Gastrocnemius medialis (tissue), 4 donors: ENCODE data around the gene NAALAD2. TPM values are rescaled to one million over a fixed set of nuclear protein-coding genes. Genes with fewer than 3 reads are reported as not detected.

Experiments
- ATAC-seq, 2 donors: fragments of 150-250 bp; one replicate each; pipeline ENCODE4 v1.9.1; 2016
- DNase-seq, 2 donors: peaks; one replicate each; pipeline ENCODE4 v3.0.0-alpha.2; 2019
- H3K27ac ChIP-seq, 4 donors: fragments of 200-600 bp; sonication (generic); 1 replicate in 1 of 4; 2 replicates in 3 of 4; pipeline ENCODE4 v1.5.1; 2016 to 2018; ENCODE audit warnings: mild to moderate bottlenecking in 2 of 4, moderate library complexity in 1 of 4
- H3K27me3 ChIP-seq, 3 donors: fragments of 200-600 bp; sonication (generic) in 2 of 3; 1 replicate in 1 of 3; 2 replicates in 2 of 3; pipeline versions ENCODE4 v1.5.1 to v1.6.0; 2016 to 2019; ENCODE audit warnings: mild to moderate bottlenecking in 1 of 3, moderate library complexity in 1 of 3
- H3K36me3 ChIP-seq, 2 donors: fragments of 200-600 bp; sonication (generic) in 1 of 2; one replicate each; pipeline ENCODE4 v1.5.1; 2017 to 2018
- H3K4me1 ChIP-seq, 2 donors: fragments of 200-600 bp; sonication (generic) in 1 of 2; one replicate each; pipeline ENCODE4 v1.5.1; 2016 to 2017; ENCODE audit warnings: mild to moderate bottlenecking in 2 of 2
- H3K4me3 ChIP-seq, 4 donors: fragments of 200-600 bp; sonication (generic) in 3 of 4; 1 replicate in 1 of 4; 2 replicates in 3 of 4; pipeline ENCODE4 v1.5.1; 2016 to 2019; ENCODE audit warnings: mild to moderate bottlenecking in 2 of 4
- H3K9me3 ChIP-seq, 3 donors: fragments of 200-600 bp; sonication (generic) in 2 of 3; 1 replicate in 1 of 3; 2 replicates in 2 of 3; pipeline ENCODE4 v1.5.1; 2016 to 2019
- POLR2A ChIP-seq, 2 donors: fragments of 450-650 bp; IDR thresholded peaks; one replicate each; pipeline ENCODE4 v1.6.1; 2017; ENCODE audit warnings: antibody characterized with exemption in 2 of 2, mild to moderate bottlenecking in 2 of 2, moderate library complexity in 2 of 2
- in situ Hi-C, 4 donors: fragments of 200-750 bp; cut with MboI; loops; one replicate each; pipeline versions ENCODE4 v1.15.0 to v1.8.0; 2017; ENCODE audit warnings: low sequenced_read_pairs in 4 of 4
- intact Hi-C: fragments of 100-400 bp; cut with DNase I; formaldehyde crosslinking; loops from one replicate; pipeline ENCODE4 v1.15.1; 2023; ENCODE audit warnings: low total_unique reads
- total RNA-seq, 4 donors: library from RNA; depleted of rRNA; stranded (reverse); fragments of >200 nt; gene quantifications; one replicate each; pipeline versions ENCODE4 v1.1.0 to v1.2.3, GENCODE V29; 2016
- TF ChIP-seq, protein P1 (sequence below), 5 experiments: fragments of 450-650 bp in 3 of 5; fragments of 200-600 bp in 2 of 5; sonication (generic) in 2 of 5; IDR thresholded peaks in 4 of 5; conservative IDR thresholded peaks in 1 of 5; 1 replicate in 4 of 5; 2 replicates in 1 of 5; pipeline ENCODE4 v1.5.1; 2016 to 2019; ENCODE audit warnings: antibody characterized with exemption in 5 of 5, mild to moderate bottlenecking in 3 of 5, moderate library complexity in 3 of 5

The NAALAD2 gene
- total RNA-seq, 4 donors from 2014 or later, result 0.09 to 0.20 TPM; not detected in 2

DNA sequence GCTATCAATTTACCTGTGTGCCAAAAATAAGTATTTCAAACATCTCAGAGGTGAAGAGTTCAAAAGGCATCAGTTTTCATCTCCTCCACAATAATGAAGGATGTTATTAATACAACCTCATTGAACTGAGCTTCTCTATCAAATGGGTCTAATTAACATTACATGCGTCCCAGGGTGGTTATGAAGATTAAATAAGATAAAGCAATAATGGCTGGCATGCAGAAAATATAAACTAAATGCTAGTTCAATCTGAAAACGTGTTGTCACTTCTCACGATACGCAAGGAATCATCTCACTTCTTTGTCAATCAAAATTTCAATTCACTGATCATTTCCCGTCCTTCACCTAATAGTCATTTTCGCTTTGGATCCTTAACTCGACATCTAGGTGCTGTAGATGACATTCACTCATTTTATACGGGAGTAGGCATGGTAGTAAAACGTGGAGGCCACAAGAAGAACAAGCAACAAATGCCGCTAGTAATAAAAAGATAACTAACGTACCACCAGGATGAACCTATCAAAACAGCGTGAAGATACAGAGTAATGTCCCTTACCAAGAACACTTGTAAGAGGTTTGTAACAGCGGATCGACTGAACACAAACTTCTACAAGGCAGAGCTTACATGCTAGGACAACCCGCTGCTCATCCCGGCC, 87.5 kb downstream of the NAALAD2 start:
- in situ Hi-C loops, result no loop called here
- TF ChIP-seq, protein P1, sequence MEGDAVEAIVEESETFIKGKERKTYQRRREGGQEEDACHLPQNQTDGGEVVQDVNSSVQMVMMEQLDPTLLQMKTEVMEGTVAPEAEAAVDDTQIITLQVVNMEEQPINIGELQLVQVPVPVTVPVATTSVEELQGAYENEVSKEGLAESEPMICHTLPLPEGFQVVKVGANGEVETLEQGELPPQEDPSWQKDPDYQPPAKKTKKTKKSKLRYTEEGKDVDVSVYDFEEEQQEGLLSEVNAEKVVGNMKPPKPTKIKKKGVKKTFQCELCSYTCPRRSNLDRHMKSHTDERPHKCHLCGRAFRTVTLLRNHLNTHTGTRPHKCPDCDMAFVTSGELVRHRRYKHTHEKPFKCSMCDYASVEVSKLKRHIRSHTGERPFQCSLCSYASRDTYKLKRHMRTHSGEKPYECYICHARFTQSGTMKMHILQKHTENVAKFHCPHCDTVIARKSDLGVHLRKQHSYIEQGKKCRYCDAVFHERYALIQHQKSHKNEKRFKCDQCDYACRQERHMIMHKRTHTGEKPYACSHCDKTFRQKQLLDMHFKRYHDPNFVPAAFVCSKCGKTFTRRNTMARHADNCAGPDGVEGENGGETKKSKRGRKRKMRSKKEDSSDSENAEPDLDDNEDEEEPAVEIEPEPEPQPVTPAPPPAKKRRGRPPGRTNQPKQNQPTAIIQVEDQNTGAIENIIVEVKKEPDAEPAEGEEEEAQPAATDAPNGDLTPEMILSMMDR (IDR thresholded peaks at IDR 0.05 in 4 of 5, conservative IDR thresholded peaks at IDR 0.05 in 1 of 5), result no peak
- TF ChIP-seq POLR2A (IDR thresholded peaks at IDR 0.05), result no peak
- peak overlapping the region; percentile 72 to 94 (median 84) for H3K4me3 ChIP-seq
- peaks cover 54 to 59% of the 10 kb centered on the region in 2 donors for H3K4me1 ChIP-seq
- DNase-seq (no peak), ATAC-seq (peak in 1 of 2 donors; percentile 2)
- no peaks in the 10 kb centered on the region for H3K27me3 ChIP-seq
- intact Hi-C loops, result no loop called here
- H3K27ac ChIP-seq, result peak overlapping the region; percentile 89 to 97 (median 94)
- H3K9me3 ChIP-seq, result no peaks in the 10 kb centered on the region
- no peaks in the 10 kb centered on the region for H3K36me3 ChIP-seq

DNA sequence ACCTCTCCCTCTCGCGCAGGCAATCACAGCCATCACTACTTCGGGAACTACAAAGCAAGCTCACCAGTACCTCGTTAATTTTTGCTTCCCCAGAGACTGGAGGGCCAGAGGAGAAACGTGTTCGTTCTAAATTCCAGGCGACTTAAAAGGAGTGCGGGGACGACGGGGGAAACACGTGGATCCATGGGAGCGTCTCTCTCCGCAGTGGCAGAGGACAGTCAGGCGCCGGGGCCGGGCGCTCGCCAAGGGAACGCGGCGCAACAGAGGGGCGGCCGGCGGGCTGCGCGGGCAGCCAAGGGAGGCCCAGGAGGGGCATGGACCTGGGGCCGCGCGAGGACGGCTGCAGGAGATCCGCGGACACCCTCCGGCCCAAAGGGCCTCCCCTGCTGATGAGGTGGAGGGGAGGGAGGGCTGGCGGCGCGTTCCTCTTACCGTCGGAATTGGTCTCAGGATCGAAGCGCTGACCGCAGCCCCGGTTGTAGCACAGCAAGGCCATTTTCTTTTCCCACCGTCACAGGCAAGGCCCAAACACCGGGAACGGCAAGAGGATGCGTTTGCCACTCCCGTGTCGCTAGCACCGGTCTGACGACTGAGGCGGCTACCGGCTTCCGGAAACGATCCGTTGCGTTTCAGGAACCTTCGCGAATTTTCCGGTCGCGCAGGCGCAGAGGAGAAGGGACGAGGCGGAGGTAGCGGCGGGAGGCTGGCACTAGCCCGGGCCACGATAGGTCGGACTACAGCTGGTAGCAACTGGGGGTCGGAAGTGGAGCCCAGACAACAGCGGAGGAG, 88.2 kb downstream of the NAALAD2 start, which contains the start of gene CHORDC1:
Gene CHORDC1, minus strand, starts transcription at position 591 of the 789 bp plus-strand sequence. Its CDS starts 95 bp downstream, at position 496.
- in situ Hi-C loops, result no loop called here

DNA sequence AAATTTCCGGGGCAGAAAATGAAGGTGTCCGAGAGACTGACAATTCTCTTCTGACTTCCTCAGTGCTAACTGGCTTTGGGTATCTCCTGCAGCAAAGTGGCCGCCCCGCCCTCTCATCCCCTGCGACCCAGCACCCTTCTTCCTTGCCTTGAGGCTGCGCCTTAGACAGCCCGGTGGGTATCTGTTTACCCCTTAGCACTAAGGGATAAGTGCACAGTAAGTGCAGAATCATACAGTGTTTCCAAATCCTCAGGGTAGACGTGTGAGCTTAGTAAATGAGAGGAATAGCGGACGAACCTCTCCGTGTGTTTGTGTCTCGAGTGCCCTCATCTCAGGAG, 88.8 kb downstream of the NAALAD2 start:
- peak overlapping the region; percentile 72 to 94 (median 84) for H3K4me3 ChIP-seq
- in situ Hi-C loops, result no loop called here
- TF ChIP-seq, protein P1 (IDR thresholded peaks at IDR 0.05 in 4 of 5, conservative IDR thresholded peaks at IDR 0.05 in 1 of 5), result no peak
- no peak for TF ChIP-seq POLR2A (IDR thresholded peaks at IDR 0.05)

More for the DNA sequence above, 88.2 kb downstream of the NAALAD2 start, which contains the start of gene CHORDC1:
- H3K27me3 ChIP-seq, result no peaks in the 10 kb centered on the region
- peak within 1 kb of the TSS; percentile 72 to 94 (median 84) for H3K4me3 ChIP-seq
- TF ChIP-seq, protein P1 (IDR thresholded peaks at IDR 0.05 in 4 of 5, conservative IDR thresholded peaks at IDR 0.05 in 1 of 5), result no peak
- TF ChIP-seq POLR2A (IDR thresholded peaks at IDR 0.05), result peak; percentile 93 to 97
- H3K4me1 ChIP-seq, result peaks cover 46 to 53% of the 10 kb centered on the region in 2 donors
- H3K36me3 ChIP-seq, result no peaks in the 10 kb centered on the region
- ATAC-seq (peak; percentile 94), DNase-seq (peak; percentile 82 to 84)
- peak within 1 kb of the TSS; percentile 89 to 97 (median 94) for H3K27ac ChIP-seq
- intact Hi-C loops, result no loop called here
- H3K9me3 ChIP-seq, result no peaks in the 10 kb centered on the region

DNA sequence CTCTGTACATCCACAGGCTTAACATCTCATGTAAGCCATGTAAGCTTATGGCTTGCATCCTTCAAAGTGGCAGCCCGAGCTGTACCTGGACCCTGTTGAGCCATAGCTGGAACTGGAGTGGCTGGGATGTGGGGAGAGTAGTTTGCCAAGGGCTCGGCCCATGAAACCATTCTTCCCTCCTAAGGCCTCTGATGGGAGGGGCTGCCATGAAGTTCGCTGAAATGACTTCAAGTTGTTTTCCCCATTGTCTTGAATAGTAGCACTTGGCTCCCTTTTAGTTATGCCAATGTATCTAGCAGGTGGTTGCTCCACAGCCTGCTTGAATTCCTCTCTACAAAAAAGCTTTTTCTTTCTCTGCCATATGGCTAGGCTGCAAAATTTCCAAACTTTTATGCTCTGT, 93.6 kb downstream of the NAALAD2 start:
- no peak for TF ChIP-seq POLR2A (IDR thresholded peaks at IDR 0.05)
- TF ChIP-seq, protein P1 (IDR thresholded peaks at IDR 0.05 in 4 of 5, conservative IDR thresholded peaks at IDR 0.05 in 1 of 5), result no peak
- no peaks in the 10 kb centered on the region for H3K9me3 ChIP-seq
- H3K36me3 ChIP-seq, result no peaks in the 10 kb centered on the region
- in situ Hi-C loops, result no loop called here
- no peaks in the 10 kb centered on the region for H3K27me3 ChIP-seq
- peaks cover 12 to 14% of the 10 kb centered on the region in 2 donors for H3K4me1 ChIP-seq
- H3K4me3 ChIP-seq, result no peak overlapping the region
- DNase-seq, result no peak
- intact Hi-C loops, result no loop called here
- H3K27ac ChIP-seq, result no peak overlapping the region
- ATAC-seq, result no peak

More for the DNA sequence above, 88.8 kb downstream of the NAALAD2 start:
- peaks cover 43 to 47% of the 10 kb centered on the region in 2 donors for H3K4me1 ChIP-seq
- no peak for DNase-seq
- peak; percentile 40 to 49 for ATAC-seq
- H3K27ac ChIP-seq, result peak overlapping the region; percentile 89 to 97 (median 94)
- H3K36me3 ChIP-seq, result no peaks in the 10 kb centered on the region
- intact Hi-C loops, result no loop called here
- no peaks in the 10 kb centered on the region for H3K27me3 ChIP-seq
- H3K9me3 ChIP-seq, result no peaks in the 10 kb centered on the region
